Measurements from ENCODE around the gene USP36. TPM values are rescaled to one million over a fixed set of nuclear protein-coding genes. Genes with fewer than 3 reads are reported as not detected.
"Not testable (repeated sequence)": the region's sequence is repeated elsewhere in the genome, so short reads cannot be mapped to it uniquely, and the experiment has no call there.

Gene USP36
- 54.1 and 54.9 TPM in 2 replicates for total RNA-seq
- long read RNA-seq, partial matches to known transcripts = 3 of 10 reads
- long read RNA-seq, other reads (novel, unspliced or antisense) = 5 of 10 reads

- Mint-ChIP-seq H3K4me3 (ENCODE audit: low read depth) (peak within 1 kb of the TSS; percentile 79), H3K27me3 (no peaks in the 10 kb centered on the region), H3K9me3 (ENCODE audit: low read depth) (no peaks in the 10 kb centered on the region), H3K27ac (peak within 1 kb of the TSS; percentile 97), H3K4me1 (ENCODE audit: low read depth) (peaks cover 21% of the 10 kb centered on the region), H3K36me3 (ENCODE audit: insufficient read depth) (peaks cover 3% of the 10 kb centered on the region)
- peak; percentile 99 for DNase-seq (ENCODE audit: low spot score, unreplicated experiment)
- TF ChIP-seq CTCF (IDR thresholded peaks at IDR 0.05; ENCODE audit: unreplicated experiment) = peak; percentile 29
These were observed at the start of gene USP36 for GRCh38 chr17:78840780-78841611. TSS of gene USP36 (minus strand) at chr17:78840814. CDS start at chr17:78836363, 4,451 bp downstream.

- not testable (repeated sequence) for H3K36me3 Mint-ChIP-seq (ENCODE audit: insufficient read depth); H3K9me3 Mint-ChIP-seq (ENCODE audit: low read depth); H3K4me1 Mint-ChIP-seq (ENCODE audit: low read depth); H3K27ac Mint-ChIP-seq; H3K27me3 Mint-ChIP-seq; H3K4me3 Mint-ChIP-seq (ENCODE audit: low read depth); DNase-seq (ENCODE audit: low spot score, unreplicated experiment)
These were observed 49.5 kb upstream of the USP36 start for GRCh38 chr17:78890096-78890495.

- H3K27ac Mint-ChIP-seq = no peak overlapping the region
- no peak overlapping the region for H3K4me3 Mint-ChIP-seq (ENCODE audit: low read depth)
- H3K27me3 Mint-ChIP-seq = no peaks in the 10 kb centered on the region
- no peaks in the 10 kb centered on the region for H3K9me3 Mint-ChIP-seq (ENCODE audit: low read depth)
- peaks cover 7% of the 10 kb centered on the region for H3K4me1 Mint-ChIP-seq (ENCODE audit: low read depth)
- no peak for DNase-seq (ENCODE audit: low spot score, unreplicated experiment)
- H3K36me3 Mint-ChIP-seq (ENCODE audit: insufficient read depth) = peaks cover 2% of the 10 kb centered on the region
- TF ChIP-seq CTCF (IDR thresholded peaks at IDR 0.05; ENCODE audit: unreplicated experiment) = no peak
These were observed 48.9 kb upstream of the USP36 start for GRCh38 chr17:78889531-78889930.

- Mint-ChIP-seq H3K27me3 (no peaks in the 10 kb centered on the region), H3K4me3 (ENCODE audit: low read depth) (no peak overlapping the region), H3K27ac (no peak overlapping the region)
These were observed 48.4 kb upstream of the USP36 start for GRCh38 chr17:78888941-78889518.

GRCh38 chr17:78886954-78887353 is 46.3 kb upstream of the USP36 start:
- DNase-seq (ENCODE audit: low spot score, unreplicated experiment) = no peak
- TF ChIP-seq CTCF (IDR thresholded peaks at IDR 0.05; ENCODE audit: unreplicated experiment) = no peak
- Mint-ChIP-seq H3K4me3 (ENCODE audit: low read depth) (no peak overlapping the region), H3K27ac (no peak overlapping the region), H3K4me1 (ENCODE audit: low read depth) (peaks cover 16% of the 10 kb centered on the region), H3K36me3 (ENCODE audit: insufficient read depth) (peaks cover 2% of the 10 kb centered on the region), H3K9me3 (ENCODE audit: low read depth) (no peaks in the 10 kb centered on the region), H3K27me3 (no peaks in the 10 kb centered on the region)

More at GRCh38 chr17:78888941-78889518, 48.4 kb upstream of the USP36 start:
- peaks cover 2% of the 10 kb centered on the region for H3K36me3 Mint-ChIP-seq (ENCODE audit: insufficient read depth)
- TF ChIP-seq CTCF (IDR thresholded peaks at IDR 0.05; ENCODE audit: unreplicated experiment) = no peak
- no peaks in the 10 kb centered on the region for H3K9me3 Mint-ChIP-seq (ENCODE audit: low read depth)
- no peak for DNase-seq (ENCODE audit: low spot score, unreplicated experiment)
- peaks cover 10% of the 10 kb centered on the region for H3K4me1 Mint-ChIP-seq (ENCODE audit: low read depth)
